HFF-Myc (cell line): ENCODE results near the gene STAC2.
A peak's percentile ranks its signal among the peaks of the same experiment; 100 is the strongest.

Source experiments
- DNase-seq: peaks from one replicate; pipeline ENCODE4 v3.0.0-alpha.2; 2011; ENCODE audit warnings: low read depth; ENCODE audit errors: extremely low read depth
- H3K4me3 ChIP-seq: replicated peaks from 2 replicates; pipeline ENCODE4 v1.5.1; 2011; ENCODE audit warnings: low read depth, mild to moderate bottlenecking, control low read depth, low read length
- TF ChIP-seq, protein P1 (sequence below): IDR thresholded peaks from 2 replicates; pipeline ENCODE4 v1.5.1; 2012; ENCODE audit warnings: mild to moderate bottlenecking, low read depth, low read length, control low read depth; ENCODE audit errors: missing control alignments

The STAC2 gene

DNA sequence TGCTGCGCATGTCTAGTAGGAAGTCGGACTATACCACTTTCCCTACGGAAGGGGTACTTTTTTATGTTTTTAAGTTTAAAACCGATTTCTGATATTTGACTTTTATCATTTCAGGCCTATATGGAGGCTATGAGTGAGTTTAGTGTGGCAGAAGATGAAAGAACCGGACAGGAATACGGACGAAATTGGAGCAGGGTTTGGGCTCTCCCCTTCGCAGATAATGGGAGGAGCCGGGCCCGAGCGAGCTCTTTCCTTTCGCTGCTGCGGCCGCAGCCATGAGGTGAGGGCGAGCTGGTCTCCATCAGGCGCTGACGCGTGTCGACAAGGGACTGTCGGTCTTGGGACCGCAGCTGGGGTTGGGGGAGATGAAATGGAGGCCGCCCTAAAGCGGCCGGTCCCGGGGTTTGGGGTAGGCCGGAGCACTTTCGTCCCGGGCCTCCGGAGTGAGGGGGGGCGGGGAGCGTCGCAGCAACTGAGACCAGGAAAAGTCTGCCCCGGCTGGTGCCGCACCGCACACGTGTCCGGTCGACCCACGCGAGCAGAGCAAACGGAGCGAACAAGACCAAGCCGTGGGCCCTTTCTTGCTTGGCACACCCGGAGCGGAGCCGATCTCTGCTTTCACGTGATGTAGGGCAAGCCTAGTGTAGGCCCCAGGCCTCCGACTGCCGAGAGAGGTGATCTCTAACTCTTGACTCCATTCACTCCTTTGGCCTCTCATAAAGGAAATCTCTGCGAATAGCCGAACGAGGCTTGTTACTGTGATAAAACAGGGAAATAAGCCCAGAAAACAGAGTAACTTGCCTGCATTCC lies 25.5 kb downstream of the STAC2 start, which contains the start of gene RPL19:
RPL19 (plus strand) TSS at position 214 of the 810 bp plus-strand sequence; CDS start at position 276, 62 bp downstream.
- no peak for DNase-seq

DNA sequence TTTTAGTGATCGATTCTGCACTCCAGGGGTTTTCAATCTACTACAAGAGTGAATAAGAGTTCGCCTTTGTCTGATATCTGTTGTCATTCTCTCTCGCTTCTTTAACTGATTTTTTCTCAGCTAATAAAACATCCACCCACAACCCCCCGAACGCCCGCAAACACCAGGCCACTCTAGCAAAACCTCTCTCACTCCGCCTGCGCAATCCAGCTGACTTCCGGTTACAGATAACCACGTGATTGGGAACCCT lies 26.0 kb downstream of the STAC2 start:
- peak; percentile 94 for DNase-seq
- H3K4me3 ChIP-seq, result peak overlapping the region; percentile 93
- TF ChIP-seq, protein P1, sequence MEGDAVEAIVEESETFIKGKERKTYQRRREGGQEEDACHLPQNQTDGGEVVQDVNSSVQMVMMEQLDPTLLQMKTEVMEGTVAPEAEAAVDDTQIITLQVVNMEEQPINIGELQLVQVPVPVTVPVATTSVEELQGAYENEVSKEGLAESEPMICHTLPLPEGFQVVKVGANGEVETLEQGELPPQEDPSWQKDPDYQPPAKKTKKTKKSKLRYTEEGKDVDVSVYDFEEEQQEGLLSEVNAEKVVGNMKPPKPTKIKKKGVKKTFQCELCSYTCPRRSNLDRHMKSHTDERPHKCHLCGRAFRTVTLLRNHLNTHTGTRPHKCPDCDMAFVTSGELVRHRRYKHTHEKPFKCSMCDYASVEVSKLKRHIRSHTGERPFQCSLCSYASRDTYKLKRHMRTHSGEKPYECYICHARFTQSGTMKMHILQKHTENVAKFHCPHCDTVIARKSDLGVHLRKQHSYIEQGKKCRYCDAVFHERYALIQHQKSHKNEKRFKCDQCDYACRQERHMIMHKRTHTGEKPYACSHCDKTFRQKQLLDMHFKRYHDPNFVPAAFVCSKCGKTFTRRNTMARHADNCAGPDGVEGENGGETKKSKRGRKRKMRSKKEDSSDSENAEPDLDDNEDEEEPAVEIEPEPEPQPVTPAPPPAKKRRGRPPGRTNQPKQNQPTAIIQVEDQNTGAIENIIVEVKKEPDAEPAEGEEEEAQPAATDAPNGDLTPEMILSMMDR, result no peak

More for the DNA sequence above, 25.5 kb downstream of the STAC2 start, which contains the start of gene RPL19:
- TF ChIP-seq, protein P1, result no peak
- H3K4me3 ChIP-seq, result peak within 1 kb of the TSS; percentile 93

DNA sequence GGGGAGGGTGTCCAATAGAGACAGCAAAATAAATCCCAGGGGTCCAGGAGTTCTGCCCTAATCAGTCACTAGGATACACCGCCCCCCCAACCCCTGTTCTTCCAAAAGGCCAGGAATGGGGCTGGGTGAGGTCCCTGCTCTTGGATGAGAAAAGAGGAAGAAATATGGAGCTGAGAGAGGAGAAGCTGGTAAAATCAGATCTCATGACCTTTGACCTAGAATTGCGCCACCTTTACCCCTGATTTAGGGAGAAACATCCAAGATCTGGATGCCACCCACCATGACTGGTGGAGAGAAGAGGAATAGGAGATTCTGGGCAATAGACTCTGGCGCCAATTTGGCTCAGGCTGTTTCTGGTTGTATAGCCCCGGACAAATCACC lies 27.6 kb downstream of the STAC2 start:
- TF ChIP-seq, protein P1, result no peak

DNA sequence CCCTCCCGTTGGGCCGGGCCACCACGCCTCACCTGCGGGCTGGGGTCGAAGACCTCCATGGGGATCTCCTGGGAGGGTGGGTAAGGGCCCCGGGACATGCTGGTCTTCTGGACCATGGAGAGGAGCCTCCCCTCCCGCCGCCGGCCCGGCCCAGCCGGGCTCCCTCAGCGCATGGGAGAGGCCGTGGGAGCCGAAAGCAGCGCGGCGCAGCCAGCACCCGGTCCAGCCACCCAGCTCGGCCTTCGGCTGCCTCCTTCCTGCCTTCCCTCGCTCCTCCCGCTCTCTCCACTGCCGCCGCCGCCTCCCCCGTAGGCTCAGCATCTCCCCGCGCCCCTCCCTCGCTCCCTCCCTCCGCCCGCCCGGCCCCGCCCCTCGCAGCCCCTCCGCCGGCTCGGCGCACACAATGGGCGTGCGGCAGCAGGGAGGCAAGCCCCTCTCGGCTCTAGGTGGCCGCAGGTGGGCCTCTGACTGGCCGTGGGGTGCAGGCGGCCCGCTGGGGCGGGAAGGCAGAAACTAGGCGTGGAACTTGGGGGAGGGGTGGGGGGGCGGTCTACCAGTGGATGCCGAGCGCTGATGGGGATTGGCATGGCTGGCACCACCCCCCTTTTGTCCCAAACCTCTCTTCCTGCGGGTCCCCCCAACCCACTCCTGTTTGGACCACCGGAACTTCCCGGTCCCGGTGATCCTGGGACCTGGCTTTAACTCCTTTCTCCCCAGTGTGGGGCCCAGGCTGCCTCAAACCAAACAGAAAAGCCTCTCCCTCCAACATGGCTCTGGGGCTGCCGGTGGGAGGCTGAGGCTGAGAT lies 28.2 kb downstream of the STAC2 start, which contains the start of gene CACNB1:
CACNB1 (minus strand) TSS at position 290 of the 806 bp plus-strand sequence; CDS start at position 116, 174 bp downstream.
- TF ChIP-seq, protein P1, result no peak
- no peak for DNase-seq
- peak within 1 kb of the TSS; percentile 79 for H3K4me3 ChIP-seq

More for the DNA sequence above, 27.6 kb downstream of the STAC2 start:
- peak overlapping the region; percentile 79; the same call in 1 of the 2 replicates for H3K4me3 ChIP-seq
- no peak for DNase-seq

DNA sequence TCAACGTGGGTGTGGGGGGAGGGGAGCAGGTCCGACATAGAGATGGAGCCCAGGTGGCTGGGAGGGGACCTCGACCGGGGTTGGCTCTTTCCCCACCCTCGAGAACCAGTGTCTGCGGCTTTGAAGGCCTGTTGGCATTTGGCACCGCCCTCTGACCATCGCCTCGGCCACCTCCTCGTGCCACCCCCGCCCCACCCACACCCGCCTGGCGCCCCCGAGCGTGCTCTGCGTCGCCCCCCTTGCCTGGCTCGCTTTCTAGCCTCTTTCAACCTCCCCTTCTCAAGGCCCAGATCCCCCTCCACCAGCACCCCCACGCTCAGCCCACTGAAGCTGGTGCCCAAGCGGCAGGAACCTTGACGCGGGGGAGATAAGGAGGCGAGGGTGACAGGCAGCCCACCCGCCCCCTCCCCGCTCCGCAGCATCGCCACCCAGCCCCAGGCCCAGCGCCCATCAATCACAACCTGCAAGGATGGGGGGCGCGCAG lies 28.9 kb downstream of the STAC2 start:
- DNase-seq, result no peak
- TF ChIP-seq, protein P1, result no peak
- peak overlapping the region; percentile 79 for H3K4me3 ChIP-seq

DNA sequence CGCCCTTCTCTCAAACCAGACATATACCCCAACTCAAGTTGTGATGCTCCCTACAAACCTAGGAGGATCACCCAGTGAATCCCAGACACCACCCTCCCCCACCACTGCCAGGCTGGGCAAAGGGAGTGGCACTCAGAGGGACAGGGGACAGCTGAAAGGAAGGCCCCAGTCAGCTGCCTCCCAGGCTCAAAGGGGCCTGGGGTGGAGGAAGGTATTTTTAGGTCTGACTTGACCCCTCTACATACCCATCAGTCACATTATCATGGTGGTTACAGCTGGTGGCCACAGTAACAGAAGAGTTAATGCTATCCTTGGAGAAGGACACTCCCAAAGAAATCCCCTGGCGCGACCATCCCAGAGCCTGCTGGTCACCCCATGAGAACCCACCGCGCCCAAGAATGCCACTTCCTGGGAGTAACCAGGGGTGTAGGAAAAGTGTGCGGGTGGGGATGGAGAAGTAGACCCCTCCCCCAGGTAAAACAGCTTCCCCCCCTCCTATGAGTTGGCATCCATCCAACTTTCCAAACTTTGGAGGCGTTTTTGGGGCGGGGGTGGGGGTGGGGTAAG lies 29.4 kb downstream of the STAC2 start:
- no peak for DNase-seq
- peak overlapping the region; percentile 79 for H3K4me3 ChIP-seq
- TF ChIP-seq, protein P1, result no peak
